ENCODE data around the gene ANGEL2. TPM values are rescaled to one million over a fixed set of nuclear protein-coding genes. Genes with fewer than 3 reads are reported as not detected.

The ANGEL2 gene
- total RNA-seq, 1 experiment from 2014 or later = 34.8 TPM

Other genes starting within 250 kb of the ANGEL2 start
- 21.8 TPM for gene NSL1, start 224.1 kb downstream of the ANGEL2 start, total RNA-seq (2021; ENCODE audit: unreplicated experiment)
- gene TATDN3, start 224.0 kb downstream of the ANGEL2 start, total RNA-seq (2021; ENCODE audit: unreplicated experiment) = 9.5 TPM
- gene SPATA45, start 168.2 kb downstream of the ANGEL2 start, total RNA-seq (2021; ENCODE audit: unreplicated experiment) = not detected
- 21.4 TPM for gene FLVCR1, start 157.6 kb downstream of the ANGEL2 start, total RNA-seq (2021; ENCODE audit: unreplicated experiment)
- 1.7 TPM for gene VASH2, start 65.3 kb downstream of the ANGEL2 start, total RNA-seq (2021; ENCODE audit: unreplicated experiment)
- 20.5 TPM for gene RPS6KC1, start 35.4 kb upstream of the ANGEL2 start, total RNA-seq (2021; ENCODE audit: unreplicated experiment)

All from Panc1 (cell line).